ENCODE results near the gene ACSS1. TPM values are rescaled to one million over a fixed set of nuclear protein-coding genes. Genes with fewer than 3 reads are reported as not detected.

The ACSS1 gene
- total RNA-seq, 4 donors from 2014 or later, result 38.5 to 55.5 (median 42.2) TPM

GRCh38 chr20:25065072-25065624 is 7.2 kb upstream of the ACSS1 start:
- WGBS, 2 donors, result 68 to 69% methylated on average over 9 of the region's 9 CpGs
- Histone ChIP-seq H3K27me3 (peaks cover 0 to 13% of the 10 kb centered on the region in 2 donors), H3K4me1 (peaks cover 0 to 12% (median 0%) of the 10 kb centered on the region in 4 donors), H3K9me3 (no peaks in the 10 kb centered on the region), H3K4me3 (no peak overlapping the region), H3K27ac (no peak overlapping the region), H3K36me3 (no peaks in the 10 kb centered on the region)
- TF ChIP-seq EP300 (IDR thresholded peaks at IDR 0.05) (no peak), CTCF (IDR thresholded peaks at IDR 0.05) (no peak), POLR2A (IDR thresholded peaks at IDR 0.05) (no peak)
- no peak for DNase-seq (ENCODE audit: low spot score in 2 of 2)

- H3K9me3 ChIP-seq, result no peaks in the 10 kb centered on the region
- H3K4me3 ChIP-seq, result no peak overlapping the region
- peaks cover 0 to 7% of the 10 kb centered on the region in 2 donors for H3K27me3 ChIP-seq
- peaks cover 0 to 12% (median 0%) of the 10 kb centered on the region in 4 donors for H3K4me1 ChIP-seq
- H3K27ac ChIP-seq, result no peak overlapping the region
- H3K36me3 ChIP-seq, result no peaks in the 10 kb centered on the region
- WGBS, 2 donors, result 59 to 66% methylated on average over 4 of the region's 4 CpGs
- DNase-seq (ENCODE audit: low spot score in 2 of 2), result no peak
- no peak for TF ChIP-seq EP300 (IDR thresholded peaks at IDR 0.05)
- no peak for TF ChIP-seq POLR2A (IDR thresholded peaks at IDR 0.05)
- TF ChIP-seq CTCF (IDR thresholded peaks at IDR 0.05), result no peak
These were observed 6.7 kb upstream of the ACSS1 start for GRCh38 chr20:25064561-25065071.

GRCh38 chr20:25063981-25064380 is 6.0 kb upstream of the ACSS1 start:
- no peak for TF ChIP-seq POLR2A (IDR thresholded peaks at IDR 0.05)
- TF ChIP-seq EP300 (IDR thresholded peaks at IDR 0.05), result no peak
- no peak for TF ChIP-seq CTCF (IDR thresholded peaks at IDR 0.05)
- no peak for DNase-seq (ENCODE audit: low spot score in 2 of 2)

GRCh38 chr20:25063546-25063945 is 5.6 kb upstream of the ACSS1 start:
- H3K9me3 ChIP-seq, result no peaks in the 10 kb centered on the region
- no peaks in the 10 kb centered on the region for H3K27me3 ChIP-seq
- 74 to 90% methylated on average over 11 of the region's 11 CpGs for WGBS, 2 donors
- H3K4me1 ChIP-seq, result peaks cover 0 to 22% (median 7%) of the 10 kb centered on the region in 4 donors
- TF ChIP-seq POLR2A (IDR thresholded peaks at IDR 0.05) (no peak), CTCF (IDR thresholded peaks at IDR 0.05) (no peak), EP300 (IDR thresholded peaks at IDR 0.05) (no peak)
- DNase-seq (ENCODE audit: low spot score in 2 of 2), result no peak
- H3K27ac ChIP-seq, result no peak overlapping the region
- no peaks in the 10 kb centered on the region for H3K36me3 ChIP-seq
- H3K4me3 ChIP-seq, result no peak overlapping the region

More at GRCh38 chr20:25063981-25064380, 6.0 kb upstream of the ACSS1 start:
- peaks cover 0 to 17% (median 4%) of the 10 kb centered on the region in 4 donors for H3K4me1 ChIP-seq
- H3K27ac ChIP-seq, result no peak overlapping the region
- peaks cover 0 to 1% of the 10 kb centered on the region in 2 donors for H3K27me3 ChIP-seq
- H3K4me3 ChIP-seq, result no peak overlapping the region
- no peaks in the 10 kb centered on the region for H3K36me3 ChIP-seq
- 90 to 100% methylated on average over 2 of the region's 2 CpGs for WGBS, 2 donors
- no peaks in the 10 kb centered on the region for H3K9me3 ChIP-seq

GRCh38 chr20:25062841-25063240 is 4.9 kb upstream of the ACSS1 start:
- DNase-seq (ENCODE audit: low spot score in 2 of 2), result no peak
- Histone ChIP-seq H3K27me3 (no peaks in the 10 kb centered on the region), H3K4me3 (no peak overlapping the region), H3K27ac (no peak overlapping the region), H3K9me3 (no peaks in the 10 kb centered on the region), H3K36me3 (no peaks in the 10 kb centered on the region), H3K4me1 (peaks cover 0 to 24% (median 7%) of the 10 kb centered on the region in 4 donors)
- 82 to 85% methylated on average over 7 of the region's 7 CpGs for WGBS, 2 donors
- TF ChIP-seq POLR2A (IDR thresholded peaks at IDR 0.05) (no peak), EP300 (IDR thresholded peaks at IDR 0.05) (no peak), CTCF (IDR thresholded peaks at IDR 0.05) (no peak)

All from tibial nerve (tissue), 4 donors.